Neural crest cell (in vitro differentiated cells): ENCODE measurements around the gene BIVM. TPM values are rescaled to one million over a fixed set of nuclear protein-coding genes. Genes with fewer than 3 reads are reported as not detected.
A peak's percentile ranks its signal among the peaks of the same experiment; 100 is the strongest.

ENCODE experiments used
- DNase-seq: peaks from one replicate; pipeline ENCODE4 v3.0.0; 2021; ENCODE audit warnings: low read depth, mixed read lengths, low spot score
- H3K27ac Mint-ChIP-seq: one replicate; pipeline ENCODE4 v1.8.0; 2021; ENCODE audit warnings: mild to moderate bottlenecking, mixed read lengths; ENCODE audit not compliant: unreplicated experiment
- H3K27me3 Mint-ChIP-seq: 2 replicates; pipeline ENCODE4 v1.8.0; 2021; ENCODE audit warnings: low read depth, mild to moderate bottlenecking, mixed read lengths
- H3K36me3 Mint-ChIP-seq: 2 replicates; pipeline ENCODE4 v1.8.0; 2021; ENCODE audit warnings: low read depth, mild to moderate bottlenecking, mixed read lengths
- H3K4me1 Mint-ChIP-seq: 2 replicates; pipeline ENCODE4 v1.8.0; 2021; ENCODE audit warnings: mixed read lengths
- H3K4me3 Mint-ChIP-seq: one replicate; pipeline ENCODE4 v1.8.0; 2021; ENCODE audit warnings: mild to moderate bottlenecking, mixed read lengths
- H3K9me3 Mint-ChIP-seq: 2 replicates; pipeline ENCODE4 v1.8.0; 2021; ENCODE audit warnings: mixed read lengths
- total RNA-seq: library from RNA; stranded (reverse); gene quantifications from 2 replicates; pipeline ENCODE4 v1.2.1, GENCODE V29; 2021
- TF ChIP-seq, protein P1 (sequence below): fragments of 200-600 bp; sonication (generic); conservative IDR thresholded peaks from 2 replicates; pipeline ENCODE4 v1.5.0; 2021; ENCODE audit warnings: antibody characterized with exemption, mild to moderate bottlenecking

Gene BIVM
- total RNA-seq, 1 donor from 2014 or later, result 26.4 TPM

- Mint-ChIP-seq H3K9me3 (no peaks in the 10 kb centered on the region), H3K36me3 (no peaks in the 10 kb centered on the region), H3K4me1 (peaks cover 26% of the 10 kb centered on the region), H3K27ac (peak within 1 kb of the TSS; percentile 98), H3K4me3 (peak within 1 kb of the TSS; percentile 98), H3K27me3 (no peaks in the 10 kb centered on the region)
- peak; percentile 93 for DNase-seq
- TF ChIP-seq, protein P1, sequence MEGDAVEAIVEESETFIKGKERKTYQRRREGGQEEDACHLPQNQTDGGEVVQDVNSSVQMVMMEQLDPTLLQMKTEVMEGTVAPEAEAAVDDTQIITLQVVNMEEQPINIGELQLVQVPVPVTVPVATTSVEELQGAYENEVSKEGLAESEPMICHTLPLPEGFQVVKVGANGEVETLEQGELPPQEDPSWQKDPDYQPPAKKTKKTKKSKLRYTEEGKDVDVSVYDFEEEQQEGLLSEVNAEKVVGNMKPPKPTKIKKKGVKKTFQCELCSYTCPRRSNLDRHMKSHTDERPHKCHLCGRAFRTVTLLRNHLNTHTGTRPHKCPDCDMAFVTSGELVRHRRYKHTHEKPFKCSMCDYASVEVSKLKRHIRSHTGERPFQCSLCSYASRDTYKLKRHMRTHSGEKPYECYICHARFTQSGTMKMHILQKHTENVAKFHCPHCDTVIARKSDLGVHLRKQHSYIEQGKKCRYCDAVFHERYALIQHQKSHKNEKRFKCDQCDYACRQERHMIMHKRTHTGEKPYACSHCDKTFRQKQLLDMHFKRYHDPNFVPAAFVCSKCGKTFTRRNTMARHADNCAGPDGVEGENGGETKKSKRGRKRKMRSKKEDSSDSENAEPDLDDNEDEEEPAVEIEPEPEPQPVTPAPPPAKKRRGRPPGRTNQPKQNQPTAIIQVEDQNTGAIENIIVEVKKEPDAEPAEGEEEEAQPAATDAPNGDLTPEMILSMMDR, result no peak
These were observed 46.8 kb downstream of the BIVM start, which contains the start of gene ERCC5 for GRCh38 chr13:102845630-102846260. Gene ERCC5, plus strand, starts transcription at chr13:102846032. Its CDS starts 235 bp downstream, at chr13:102846267.

GRCh38 chr13:102846261-102847015 is 47.5 kb downstream of the BIVM start:
- Mint-ChIP-seq H3K9me3 (no peaks in the 10 kb centered on the region), H3K27ac (peak overlapping the region; percentile 98), H3K4me1 (peaks cover 26% of the 10 kb centered on the region), H3K36me3 (no peaks in the 10 kb centered on the region), H3K4me3 (peak overlapping the region; percentile 98), H3K27me3 (no peaks in the 10 kb centered on the region)
- DNase-seq, result peak; percentile 7
- TF ChIP-seq, protein P1, result no peak

DNA sequence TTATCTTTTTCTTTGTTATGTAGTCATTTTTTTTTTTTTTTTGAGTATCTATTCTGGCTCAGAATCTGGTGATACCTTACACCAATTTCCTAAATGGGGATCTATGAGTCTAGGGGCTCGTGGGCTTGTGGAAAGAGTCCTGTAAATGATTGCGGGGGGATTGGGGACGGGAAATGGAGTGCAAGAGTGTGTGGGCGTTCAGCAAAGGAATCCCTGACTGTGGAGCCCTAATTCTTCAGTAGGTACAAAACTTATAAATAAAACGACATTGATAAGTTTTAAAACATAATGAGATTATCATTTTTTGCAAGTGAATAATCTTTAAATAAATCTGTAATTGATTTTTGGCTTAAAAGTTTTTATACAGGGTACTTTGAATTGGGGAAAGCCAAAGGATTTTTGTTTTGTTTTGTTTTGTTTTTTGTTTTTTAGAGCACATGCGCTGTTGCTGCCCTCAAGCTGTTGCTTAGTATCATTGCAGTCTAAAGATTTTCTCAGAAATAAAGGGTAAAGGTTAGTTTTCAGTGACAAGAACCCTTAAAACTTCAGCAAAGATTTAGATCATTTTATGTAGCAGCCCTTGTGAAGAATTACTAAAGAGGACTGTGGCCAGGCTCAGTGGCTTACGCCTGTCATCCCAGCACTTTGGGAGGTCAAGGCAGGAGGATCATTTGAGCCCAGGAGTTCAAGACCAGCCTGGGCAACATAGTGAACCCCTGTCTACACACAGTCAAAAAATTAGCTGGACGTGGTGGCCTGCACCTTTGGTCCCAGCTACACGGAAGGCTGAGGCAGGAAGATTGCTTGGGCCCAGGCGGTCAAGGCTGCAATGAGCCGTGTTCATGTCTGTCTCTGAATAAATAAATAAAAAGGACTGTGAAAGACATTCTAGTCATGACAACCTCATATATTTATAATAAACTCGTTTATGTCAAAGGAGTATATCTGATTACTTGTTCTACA is 48.6 kb downstream of the BIVM start:
- Mint-ChIP-seq H3K9me3 (no peaks in the 10 kb centered on the region), H3K4me1 (peaks cover 26% of the 10 kb centered on the region), H3K4me3 (peak overlapping the region; percentile 98), H3K27me3 (no peaks in the 10 kb centered on the region), H3K27ac (peak overlapping the region; percentile 83), H3K36me3 (no peaks in the 10 kb centered on the region)
- DNase-seq, result no peak
- TF ChIP-seq, protein P1, result peak; percentile 79

DNA sequence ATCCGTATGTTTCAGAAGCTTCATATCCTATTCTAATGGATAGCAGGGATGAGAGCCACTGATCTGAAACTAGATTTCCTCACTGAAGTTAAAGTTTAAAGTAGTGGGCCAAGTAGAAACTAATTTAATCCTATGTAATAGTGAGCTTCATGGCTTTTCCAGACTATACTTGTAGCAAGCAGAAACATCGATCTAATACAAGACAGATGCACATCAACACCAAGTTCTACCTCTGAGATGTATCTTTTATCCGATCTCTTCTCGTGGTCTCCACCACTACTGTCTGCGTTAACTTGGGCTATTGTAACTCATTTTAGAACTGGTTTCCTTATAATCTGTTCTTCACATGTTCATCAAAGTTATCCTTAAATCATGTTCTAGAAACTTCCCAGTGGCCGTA is 50.0 kb downstream of the BIVM start:
- Mint-ChIP-seq H3K27me3 (no peaks in the 10 kb centered on the region), H3K27ac (no peak overlapping the region), H3K4me1 (peaks cover 26% of the 10 kb centered on the region), H3K36me3 (peaks cover 2% of the 10 kb centered on the region), H3K4me3 (peak overlapping the region; percentile 68), H3K9me3 (no peaks in the 10 kb centered on the region)
- no peak for DNase-seq
- TF ChIP-seq, protein P1, result no peak

DNA sequence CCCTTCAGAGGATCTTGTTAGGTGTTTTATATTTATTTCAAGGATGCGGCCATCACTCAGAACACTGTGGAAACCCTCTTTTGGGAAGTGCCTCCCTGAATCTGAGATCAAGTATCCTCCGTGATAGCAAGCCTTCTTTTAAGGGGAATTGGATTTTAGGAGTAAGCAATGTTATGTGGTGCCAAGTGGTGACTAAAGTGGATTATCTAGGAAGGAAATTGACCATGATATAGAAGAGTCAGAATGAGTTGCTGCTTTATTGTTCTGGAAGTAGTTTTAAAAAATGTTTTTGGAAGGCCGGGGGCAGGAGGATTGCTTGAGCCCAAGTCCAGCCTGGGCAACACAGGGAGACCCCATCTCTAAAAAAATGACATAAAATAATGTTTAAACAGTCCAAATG is 53.6 kb downstream of the BIVM start:
- peaks cover 4% of the 10 kb centered on the region for H3K36me3 Mint-ChIP-seq
- no peaks in the 10 kb centered on the region for H3K9me3 Mint-ChIP-seq
- no peak overlapping the region for H3K27ac Mint-ChIP-seq
- no peak for DNase-seq
- TF ChIP-seq, protein P1, result no peak
- peaks cover 8% of the 10 kb centered on the region for H3K4me1 Mint-ChIP-seq
- no peaks in the 10 kb centered on the region for H3K27me3 Mint-ChIP-seq
- no peak overlapping the region for H3K4me3 Mint-ChIP-seq
